ENCODE data around the gene SMIM20.

GRCh38 chr4:25883565-25883964 lies 30.5 kb upstream of the SMIM20 start:
- TF ChIP-seq EP300 (IDR thresholded peaks at IDR 0.05) = no peak
- no peak for TF ChIP-seq POLR2A (IDR thresholded peaks at IDR 0.05)
- no peak for TF ChIP-seq POLR2AphosphoS5 (IDR thresholded peaks at IDR 0.05)

Measured in stomach (tissue), 4 donors.